GM15510 (cell line): Measurements from ENCODE around the gene GSPT2.
"Not testable (repeated sequence)": the region's sequence is repeated elsewhere in the genome, so short reads cannot be mapped to it uniquely, and the experiment has no call there.

Experiments
- POLR2A ChIP-seq: IDR thresholded peaks from 3 replicates; pipeline ENCODE4 v1.6.1; 2011; ENCODE audit warnings: borderline replicate concordance; ENCODE audit not compliant: insufficient read length; ENCODE audit errors: extremely low read depth

The GSPT2 gene

DNA sequence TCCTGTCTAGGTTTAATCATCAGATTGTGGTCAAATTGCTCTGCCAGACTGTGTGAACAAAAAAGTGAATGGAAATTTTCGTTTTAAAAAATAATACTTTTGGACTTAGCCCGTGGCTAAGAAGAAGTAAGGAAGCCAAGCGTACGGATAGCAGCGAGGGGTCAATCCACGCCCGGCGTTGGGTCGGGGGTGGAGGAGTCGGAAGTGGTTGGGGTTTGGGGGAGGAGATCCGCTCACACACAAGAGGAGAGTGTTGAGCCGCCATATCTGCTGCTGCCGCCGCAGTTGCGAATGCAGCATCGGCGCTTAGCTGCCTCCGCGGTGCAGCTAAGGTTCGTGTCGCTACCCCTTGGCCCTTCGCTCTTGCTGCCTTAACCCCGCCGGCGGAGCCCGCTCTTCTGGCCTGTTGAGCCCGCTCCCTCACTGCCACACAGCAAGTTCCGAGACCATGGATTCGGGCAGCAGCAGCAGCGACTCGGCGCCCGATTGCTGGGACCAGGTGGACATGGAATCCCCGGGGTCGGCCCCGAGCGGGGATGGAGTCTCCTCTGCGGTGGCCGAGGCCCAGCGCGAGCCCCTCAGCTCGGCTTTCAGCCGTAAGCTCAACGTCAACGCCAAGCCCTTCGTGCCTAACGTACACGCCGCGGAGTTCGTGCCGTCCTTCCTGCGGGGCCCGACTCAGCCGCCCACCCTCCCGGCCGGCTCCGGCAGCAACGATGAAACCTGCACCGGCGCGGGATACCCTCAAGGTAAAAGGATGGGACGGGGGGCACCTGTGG is at the start of gene GSPT2:
Gene GSPT2 (plus strand): TSS at position 264 of the 779 bp plus-strand sequence. CDS start 185 bp downstream, at position 449.
- peak; percentile 72 for TF ChIP-seq POLR2A

DNA sequence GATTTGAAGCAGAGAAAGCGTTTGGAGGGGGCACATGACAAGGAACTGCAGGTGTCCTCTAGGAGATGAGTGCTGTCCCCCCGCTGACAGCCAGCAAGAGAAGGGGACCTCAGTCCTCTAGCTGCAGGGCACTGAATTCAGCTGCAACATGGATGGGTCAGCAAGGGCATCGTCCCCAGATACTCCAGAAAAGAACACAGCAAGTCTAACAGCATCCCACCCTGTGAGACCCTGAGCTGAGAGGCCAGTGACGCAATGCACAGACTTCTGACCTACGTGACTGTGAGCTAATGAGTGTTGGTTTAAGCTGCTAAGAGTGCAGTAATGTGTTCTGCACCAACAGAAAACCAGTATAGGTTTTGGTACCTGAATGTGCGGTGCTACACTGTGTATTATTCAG is 49.0 kb upstream of the GSPT2 start:
- TF ChIP-seq POLR2A, result no peak

DNA sequence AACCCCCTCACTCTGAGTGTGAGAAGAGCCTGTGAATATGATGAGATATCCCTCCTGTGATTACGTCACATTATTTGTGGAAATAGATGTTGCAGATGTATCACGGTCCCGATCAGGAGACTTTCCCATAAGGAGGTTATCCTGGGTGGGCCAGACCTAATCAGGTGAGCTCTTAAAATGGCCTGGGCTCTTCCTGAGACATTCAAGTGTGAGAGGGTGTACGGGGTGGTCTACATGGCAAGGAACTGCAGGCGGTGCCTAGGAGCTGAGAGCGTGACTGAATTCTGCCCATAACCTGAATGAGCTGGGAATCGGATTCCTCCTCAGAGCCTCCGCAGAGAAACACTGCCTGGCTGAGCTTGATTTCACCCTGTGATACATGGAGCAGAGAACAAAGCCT is 45.8 kb upstream of the GSPT2 start:
- no peak for TF ChIP-seq POLR2A

DNA sequence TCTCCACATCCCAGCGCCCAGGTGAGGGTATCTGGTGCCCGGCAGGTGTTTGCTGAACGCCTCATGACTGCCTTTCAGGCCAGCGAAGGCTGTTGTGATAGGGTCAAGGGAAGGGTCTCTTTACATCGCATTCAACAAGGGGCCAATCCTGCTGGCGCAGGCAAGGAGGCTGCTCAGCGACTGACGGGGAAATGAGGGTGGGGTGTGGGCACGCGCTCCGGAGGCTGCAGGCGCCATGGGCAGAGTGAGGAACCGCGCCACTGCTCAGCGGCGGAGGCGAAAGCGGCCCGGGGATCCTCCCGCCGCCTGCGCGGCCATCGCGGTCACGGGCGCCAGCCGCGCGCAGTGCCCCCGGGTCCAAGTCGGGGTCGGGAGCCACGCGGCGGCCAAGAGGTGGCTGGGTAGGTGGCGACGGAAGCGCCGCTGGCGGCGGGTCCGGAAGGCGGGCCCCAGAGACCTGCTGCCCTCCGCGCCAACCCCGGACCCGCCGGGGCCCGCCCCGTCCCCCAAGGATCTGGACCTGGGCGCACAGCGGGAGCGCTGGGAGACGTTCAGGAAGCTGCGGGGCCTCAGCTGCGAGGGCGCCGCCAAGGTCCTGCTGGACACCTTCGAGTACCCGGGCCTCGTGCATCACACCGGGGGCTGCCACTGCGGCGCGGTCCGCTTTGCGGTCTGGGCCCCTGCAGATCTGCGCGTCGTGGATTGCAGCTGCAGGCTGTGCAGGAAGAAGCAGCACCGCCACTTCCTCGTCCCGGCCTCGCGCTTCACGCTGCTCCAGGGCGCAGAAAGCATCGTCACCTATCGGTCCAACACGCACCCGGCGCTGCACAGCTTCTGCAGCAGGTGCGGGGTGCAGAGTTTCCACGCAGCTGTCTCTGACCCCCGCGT is 32.7 kb upstream of the GSPT2 start, which contains the start of gene CENPVL1:
Gene CENPVL1 (plus strand): TSS at position 236 of the 888 bp plus-strand sequence. CDS start 0 bp downstream, at position 236.
- TF ChIP-seq POLR2A, result not testable (repeated sequence)

DNA sequence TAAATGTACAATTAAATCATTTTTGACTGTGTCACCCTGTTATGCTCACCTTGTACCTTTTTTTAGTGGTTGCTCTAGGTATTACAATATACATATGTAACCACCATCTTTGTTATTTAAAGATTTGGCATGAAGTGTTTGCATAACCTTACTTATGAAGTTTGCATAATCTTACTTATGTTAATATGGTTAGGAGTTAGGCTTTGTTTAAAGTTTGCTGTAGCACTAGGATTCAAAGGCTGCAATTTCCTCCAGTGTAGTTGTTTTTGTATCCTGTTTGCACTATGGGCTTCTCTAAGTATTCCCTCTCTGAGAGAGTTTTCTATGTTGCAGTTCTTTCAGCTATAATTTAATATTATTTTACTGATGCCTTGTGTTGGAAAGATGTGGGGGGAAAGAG is 15.0 kb upstream of the GSPT2 start:
- no peak for TF ChIP-seq POLR2A

DNA sequence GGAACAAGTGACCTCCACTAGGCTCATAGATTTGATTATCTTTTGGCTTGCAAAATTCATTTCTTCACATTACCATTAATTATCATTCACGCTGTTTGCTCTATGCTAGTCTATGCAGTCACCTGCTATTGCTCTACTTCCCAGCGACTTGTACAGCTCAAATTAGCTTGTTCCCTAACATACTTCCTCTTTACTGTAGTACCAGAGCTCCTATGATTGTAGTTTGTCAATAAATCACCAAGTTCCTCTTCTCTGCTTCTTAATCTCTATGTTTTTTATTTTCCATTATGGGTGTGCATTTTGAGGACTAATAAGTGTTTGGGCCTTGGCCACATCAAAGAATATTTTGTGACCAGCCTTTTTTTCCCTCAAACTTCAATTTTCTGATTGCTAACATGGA is 6.2 kb upstream of the GSPT2 start:
- TF ChIP-seq POLR2A, result no peak

DNA sequence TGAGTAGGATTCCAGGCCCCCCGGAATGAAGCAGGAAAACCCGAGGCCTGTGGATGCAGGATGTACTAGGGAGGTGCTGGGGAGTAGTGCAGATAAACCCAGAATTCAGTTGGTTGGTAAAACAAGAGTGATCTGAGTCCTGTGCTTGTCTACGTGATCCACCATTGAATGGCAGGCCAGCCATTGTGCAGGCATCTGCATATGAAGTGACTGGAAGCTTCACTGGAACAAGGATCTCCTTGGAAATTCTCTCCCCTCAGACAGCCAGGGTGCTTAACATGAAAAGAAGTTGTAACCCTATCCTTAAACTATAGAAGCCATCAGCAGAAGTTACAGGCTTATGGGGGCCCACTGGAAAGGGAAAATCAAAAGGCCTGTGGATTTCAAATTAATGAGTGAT is 656 bp upstream of the GSPT2 start:
- no peak for TF ChIP-seq POLR2A

DNA sequence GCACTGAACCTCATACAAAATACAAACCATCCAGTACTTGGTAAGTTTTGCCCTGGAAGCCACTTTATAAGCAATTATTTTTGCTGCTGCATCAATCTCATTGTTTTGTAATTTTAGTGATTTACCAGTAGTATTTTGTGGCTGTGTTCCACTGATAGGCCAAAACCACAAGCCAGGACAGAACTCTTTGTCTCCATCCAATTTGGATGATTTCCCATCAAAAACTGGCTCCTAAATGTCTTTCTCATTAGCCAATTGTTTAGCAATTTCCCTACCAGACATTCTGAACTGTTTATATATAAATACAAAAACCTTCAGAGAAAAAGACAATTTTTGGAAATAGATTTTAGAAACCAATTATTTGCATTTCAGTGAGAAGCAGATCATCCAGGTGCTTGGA is 4.4 kb downstream of the GSPT2 start:
- TF ChIP-seq POLR2A, result no peak

DNA sequence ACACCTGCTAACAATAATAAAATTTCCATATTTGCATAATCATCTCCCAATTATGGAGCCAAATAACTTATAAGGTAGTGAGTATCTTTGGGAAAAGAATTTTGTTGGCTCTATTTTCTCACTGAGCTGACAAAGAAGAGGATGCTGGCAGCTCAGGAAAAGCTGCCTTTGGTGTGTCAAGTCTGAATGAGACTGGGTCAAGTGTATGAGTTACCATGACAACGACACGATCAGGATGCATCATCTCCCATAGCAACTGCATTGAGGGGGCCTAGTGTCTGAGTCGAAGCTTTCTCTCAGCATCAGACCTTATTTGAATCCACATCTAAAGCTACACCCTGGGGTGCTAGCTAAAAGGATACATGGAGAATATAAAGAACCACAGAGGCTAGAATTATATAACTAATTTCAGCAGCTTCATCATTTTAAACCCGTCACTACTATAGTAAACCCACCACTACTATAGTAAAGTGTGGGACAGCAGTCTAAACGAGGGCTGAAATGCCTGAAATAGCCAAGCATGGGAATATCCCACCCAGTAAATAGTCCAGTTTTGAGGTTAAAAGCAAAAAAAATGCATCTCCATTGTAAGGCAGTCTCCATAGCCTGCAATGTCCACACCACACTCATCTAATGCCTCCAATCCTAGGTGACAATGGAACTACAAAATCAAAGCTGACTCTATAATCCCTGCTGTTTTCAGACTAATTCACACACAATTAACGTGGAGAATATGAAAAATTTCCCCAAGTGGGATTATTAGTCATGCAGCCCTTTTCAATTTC is 16.0 kb downstream of the GSPT2 start:
- no peak for TF ChIP-seq POLR2A

DNA sequence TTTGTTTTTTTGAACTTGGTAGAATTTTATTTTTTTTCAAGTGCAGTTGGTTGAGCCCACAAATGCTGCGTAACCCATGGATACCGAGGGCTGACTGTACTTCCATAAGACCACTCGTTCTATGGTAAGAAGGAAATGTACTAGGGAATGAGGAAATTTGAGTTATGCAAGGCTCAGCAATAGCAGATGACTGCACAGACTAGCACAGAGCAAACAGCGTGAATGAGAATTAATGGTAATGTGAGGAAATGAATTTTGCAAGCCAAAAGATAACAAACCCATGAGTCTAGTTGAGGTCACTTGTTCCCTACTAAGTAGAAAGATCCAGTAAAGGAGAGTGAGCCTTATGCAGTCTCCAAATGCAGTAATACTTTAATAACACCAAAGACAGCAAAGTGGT is 17.4 kb downstream of the GSPT2 start:
- no peak for TF ChIP-seq POLR2A

DNA sequence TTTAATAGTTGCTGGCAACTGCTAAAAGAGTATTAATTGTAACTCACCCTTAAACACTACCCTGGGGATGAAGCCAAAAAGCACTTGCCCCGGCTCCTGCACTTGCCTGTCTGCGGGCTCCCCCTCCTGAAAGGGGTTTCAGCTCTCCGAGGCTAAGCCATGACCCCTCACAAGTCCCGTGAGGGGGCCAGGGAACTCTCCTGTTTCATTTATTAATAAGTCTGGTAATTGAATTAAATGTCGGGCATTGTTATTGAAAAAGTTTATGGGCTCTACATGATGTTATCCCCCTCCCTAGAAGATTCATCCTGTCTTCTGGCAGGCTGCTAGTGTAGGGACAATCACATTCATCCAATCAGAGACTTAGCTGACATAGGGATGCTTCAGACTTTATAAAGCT is 23.3 kb downstream of the GSPT2 start:
- no peak for TF ChIP-seq POLR2A

DNA sequence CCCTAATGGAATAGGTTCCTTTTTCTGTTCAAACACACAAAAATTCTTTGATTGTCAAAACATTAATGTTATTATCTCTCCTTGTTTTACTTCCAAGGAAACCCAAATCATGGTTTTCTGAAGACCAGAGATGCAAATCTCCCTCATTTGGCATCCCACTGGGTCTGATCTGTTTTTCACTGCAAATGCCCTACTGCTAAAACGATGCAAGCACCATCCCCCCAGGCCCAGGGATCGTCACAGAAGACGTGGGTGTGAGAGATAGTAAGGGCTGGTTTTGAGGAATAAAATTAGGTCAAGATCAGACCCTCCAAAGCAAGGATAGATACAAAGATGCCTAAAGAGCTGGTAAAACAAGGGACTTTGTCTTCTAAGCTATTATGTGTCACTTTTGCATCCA is 33.6 kb downstream of the GSPT2 start:
- TF ChIP-seq POLR2A, result no peak

DNA sequence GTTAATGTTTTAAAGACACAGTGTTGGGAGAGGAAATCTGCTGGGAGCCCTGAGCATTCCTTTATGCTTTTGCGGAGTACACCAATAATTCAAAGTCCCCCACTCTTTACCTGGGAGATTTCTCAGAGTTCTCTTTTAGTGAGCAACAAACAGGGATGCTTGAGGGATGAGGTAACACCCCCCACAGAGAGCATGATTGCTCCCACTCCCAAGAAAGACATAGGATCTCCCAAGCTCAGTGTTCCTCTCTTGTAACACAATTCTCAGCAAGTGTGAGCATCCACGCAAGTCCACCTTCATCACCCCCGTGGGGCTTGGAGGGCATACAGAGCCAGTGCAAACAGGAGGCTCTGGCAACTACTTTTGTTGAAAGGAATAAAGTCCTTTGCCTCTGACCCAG is 36.1 kb downstream of the GSPT2 start:
- TF ChIP-seq POLR2A, result no peak

DNA sequence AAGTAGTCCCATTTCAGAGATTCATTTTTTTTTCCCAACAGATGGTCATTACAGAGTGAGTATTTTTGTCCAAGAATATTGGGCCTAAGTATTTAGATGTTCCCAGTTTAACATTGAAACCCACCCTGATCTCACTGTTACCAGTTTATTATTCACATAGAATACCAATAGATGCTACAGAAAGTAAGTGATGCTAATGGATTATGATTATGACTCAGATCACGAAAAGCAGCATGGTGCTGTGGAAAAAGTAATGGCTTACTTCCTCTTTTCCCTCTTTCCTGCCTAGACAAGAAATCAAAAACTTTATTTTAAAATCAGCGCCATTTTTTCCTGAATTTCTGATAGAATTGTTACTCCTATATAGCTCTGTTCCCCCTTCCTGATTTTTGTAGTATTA is 51.9 kb downstream of the GSPT2 start:
- no peak for TF ChIP-seq POLR2A
